Heart right ventricle (tissue), 16 donors: ENCODE measurements around the gene SEC24C. TPM values are rescaled to one million over a fixed set of nuclear protein-coding genes. Genes with fewer than 3 reads are reported as not detected.

Source experiments
- ATAC-seq, 8 donors: fragments of 200-7000 bp; cut with Tn5 transposase; one replicate each; pipeline ENCODE4 v1.9.1; 2020; ENCODE audit warnings: mild to moderate bottlenecking in 8 of 8, moderate library complexity in 8 of 8, moderate number of reproducible peaks in 1 of 8
- DNase-seq, 2 donors: peaks; one replicate each; pipeline ENCODE4 v3.0.0-alpha.2; 2020
- H3K27ac ChIP-seq, 10 donors: fragments of 200-600 bp; sonication (generic) in 2 of 10; one replicate each; pipeline versions ENCODE4 v1.5.0 to v1.8.0; 2020 to 2022; ENCODE audit warnings: mild to moderate bottlenecking in 3 of 10
- H3K27me3 ChIP-seq, 7 donors: fragments of 200-600 bp; one replicate each; pipeline ENCODE4 v1.8.0; 2021 to 2022; ENCODE audit warnings: mild to moderate bottlenecking in 2 of 7
- H3K36me3 ChIP-seq, 9 donors: fragments of 200-600 bp; sonication (generic) in 1 of 9; one replicate each; pipeline versions ENCODE4 v1.5.0 to v1.8.0; 2020 to 2022; ENCODE audit warnings: mild to moderate bottlenecking in 2 of 9
- H3K4me1 ChIP-seq, 9 donors: fragments of 200-600 bp; sonication (generic) in 1 of 9; one replicate each; pipeline versions ENCODE4 v1.5.0 to v1.8.0; 2020 to 2022; ENCODE audit warnings: mild to moderate bottlenecking in 4 of 9
- H3K4me3 ChIP-seq, 10 donors: fragments of 200-600 bp; sonication (generic) in 2 of 10; one replicate each; pipeline versions ENCODE4 v1.5.0 to v1.8.0; 2020 to 2022; ENCODE audit warnings: mild to moderate bottlenecking in 7 of 10, moderate library complexity in 2 of 10
- H3K9me3 ChIP-seq, 11 donors: fragments of 200-600 bp in 10 of 11; sonication (generic) in 2 of 11; one replicate each; pipeline versions ENCODE4 v1.5.0 to v1.8.0; 2013 to 2022; ENCODE audit warnings: mild to moderate bottlenecking in 2 of 11, control low read depth in 1 of 11, moderate library complexity in 1 of 11
- CTCF ChIP-seq, 9 donors: fragments of 200-600 bp; sonication (generic) in 2 of 9; IDR thresholded peaks; one replicate each; pipeline versions ENCODE4 v1.5.0 to v1.8.0; 2021 to 2022; ENCODE audit warnings: antibody characterized with exemption in 9 of 9, mild to moderate bottlenecking in 5 of 9, moderate library complexity in 1 of 9
- WGBS, 2 donors: extraction: QIAGEN DNeasy Blood & Tissue Kit; methylation state at CpG; one replicate each; pipeline ENCODE4 v1.1.7; 2013; ENCODE audit warnings: inconsistent platforms in 1 of 2; 5-methylcytosine and 5-hydroxymethylcytosine counted together
- intact Hi-C, 10 donors: fragments of 100-400 bp; cut with DNase I; formaldehyde crosslinking; loops; one replicate each; pipeline versions ENCODE4 v1.11.1 to v1.14.2; 2022
- polyA plus RNA-seq, 2 donors: library from polyadenylated mRNA; stranded (reverse); fragments of 200-250 nt; gene quantifications; one replicate each; pipeline ENCODE4 v1.2.3, GENCODE V29; 2013
- total RNA-seq, 10 donors: library from RNA; stranded (reverse); fragmentation: NEBNext Ultra II Directional in 3 of 10; extraction: Animal tissue kit (Norgen Biotek cat#: 25700) in 3 of 10; gene quantifications; one replicate each; pipeline versions ENCODE4 v1.2.1 to v1.2.4, GENCODE V29; 2021 to 2023
- donor health status: Arrhythmogenic right ventricular cardiomyopathy.
- donor health status: ischemic (EF 13 %, LVEDD 7.1; RV severe dilation, severe dysfunction).
- donor health status: healthy with polysubstance abuse.
- donor health status: DM: no; HTN: yes; CAD: no.
- donor health status: DM: no; HTN: no; CAD: no.
- donor health status: ischemic (EF 25% LVEDD 6.9; RV normal size, moderate dysfunction).
- donor health status: ischemic (EF 25% LVEDD 5.7; RV mildly dilated, moderate dysfunction).
- donor health status: healthy.
- donor health status: DM: yes; HTN: yes; CAD: no.
- donor health status: Ischemic cardiomyopathy.
- donor health status: ischemic (EF 35%, LVEDD 5.7; RV mildly dilated, moderate dysfunction).
- donor health status: nonischemic (EF 11% LVEDD 7.7; RV severe dilation, severe dysfunction).
- donor health status: DM: yes; HTN: yes; CAD: no.
- donor health status: PGD.
- donor health status: ischemic (EF 29% LVEDD 5.4; RV normal size, mild dysfunction).
- donor health status: nonischemic (EF 23%, LVEDD 6.1; RV moderate dilation, normal function).

Gene SEC24C
- total and polyA plus RNA-seq, 12 donors = 33.4 to 59.7 (median 50.9) TPM

GRCh38 chr10:73762915-73763314 lies 18.7 kb downstream of the SEC24C start:
- ATAC-seq (no peak), DNase-seq (no peak)
- no peak for TF ChIP-seq CTCF (IDR thresholded peaks at IDR 0.05)
- no peaks in the 10 kb centered on the region for H3K27me3 ChIP-seq
- H3K4me3 ChIP-seq = no peak overlapping the region
- H3K9me3 ChIP-seq = no peaks in the 10 kb centered on the region
- no peak overlapping the region for H3K27ac ChIP-seq
- H3K36me3 ChIP-seq = peaks cover 4 to 100% (median 78%) of the 10 kb centered on the region in 9 donors
- 81 to 82% methylated on average over 2 of the region's 2 CpGs for WGBS, 2 donors
- intact Hi-C loops = no loop called here
- H3K4me1 ChIP-seq = peaks cover 0 to 13% (median 0%) of the 10 kb centered on the region in 9 donors

- TF ChIP-seq CTCF (IDR thresholded peaks at IDR 0.05) = no peak
- H3K27me3 ChIP-seq = no peaks in the 10 kb centered on the region
- intact Hi-C loops = no loop called here
Measured at GRCh38 chr10:73763343-73763742, 19.2 kb downstream of the SEC24C start.

GRCh38 chr10:73765066-73765465 lies 20.9 kb downstream of the SEC24C start:
- H3K36me3 ChIP-seq = peaks cover 5 to 100% (median 90%) of the 10 kb centered on the region in 9 donors
- H3K4me3 ChIP-seq = no peak overlapping the region
- no peak for DNase-seq
- H3K9me3 ChIP-seq = no peaks in the 10 kb centered on the region
- no peaks in the 10 kb centered on the region for H3K27me3 ChIP-seq
- H3K4me1 ChIP-seq = peaks cover 0 to 2% (median 0%) of the 10 kb centered on the region in 9 donors
- no peak overlapping the region for H3K27ac ChIP-seq
- intact Hi-C loops = no loop called here
- 94% methylated on average over 6 of the region's 6 CpGs for whole genome bisulfite sequencing, 2 donors
- TF ChIP-seq CTCF (IDR thresholded peaks at IDR 0.05) = no peak
- no peak for ATAC-seq

More at GRCh38 chr10:73763343-73763742, 19.2 kb downstream of the SEC24C start:
- WGBS, 2 donors = 94 to 98% methylated on average over 2 of the region's 2 CpGs
- Histone ChIP-seq H3K36me3 (peaks cover 4 to 100% (median 82%) of the 10 kb centered on the region in 9 donors), H3K27ac (no peak overlapping the region), H3K9me3 (no peaks in the 10 kb centered on the region), H3K4me1 (peaks cover 0 to 13% (median 0%) of the 10 kb centered on the region in 9 donors), H3K4me3 (no peak overlapping the region)
- DNase-seq = no peak
- ATAC-seq = no peak

- intact Hi-C loops = no loop called here
- H3K4me3 ChIP-seq = no peak overlapping the region
- DNase-seq (no peak), ATAC-seq (no peak)
- H3K36me3 ChIP-seq = peaks cover 0 to 81% (median 72%) of the 10 kb centered on the region in 9 donors
- H3K4me1 ChIP-seq = peaks cover 8 to 21% (median 18%) of the 10 kb centered on the region in 9 donors
- H3K27ac ChIP-seq = no peak overlapping the region
- 81% methylated on average over 11 of the region's 11 CpGs for WGBS, 2 donors
- no peak for TF ChIP-seq CTCF (IDR thresholded peaks at IDR 0.05)
- no peaks in the 10 kb centered on the region for H3K27me3 ChIP-seq
- H3K9me3 ChIP-seq = no peaks in the 10 kb centered on the region
Measured at GRCh38 chr10:73768881-73769280, 24.7 kb downstream of the SEC24C start.
